GM12878 (cell line): ENCODE measurements around the gene QPRT. TPM values are rescaled to one million over a fixed set of nuclear protein-coding genes. Genes with fewer than 3 reads are reported as not detected.

Experiments
- ATAC-seq: fragments of 200-7000 bp; cut with Tn5 transposase; 3 replicates; pipeline ENCODE4 v1.9.1; 2020; ENCODE audit warnings: mild to moderate bottlenecking, moderate library complexity
- BruUV-seq: library from RNA; stranded (reverse); fragments of 400-500 nt; replicated peaks from 2 replicates; lab custom pipeline; 2021; lab: Mats Ljungman, UMichigan
- CTCF ChIA-PET: fragments of 300-600 bp; sonication (Branson Sonifier 250); formaldehyde crosslinking; extraction: SDS; loops from one replicate; lab custom pipeline; 2021; ENCODE audit warnings: inconsistent platforms; lab: Yijun Ruan, JAX
- POLR2A ChIA-PET: fragments of 350-600 bp; formaldehyde crosslinking; extraction: SDS; loops from one replicate; lab custom pipeline; 2021; ENCODE audit warnings: inconsistent platforms; lab: Charles Lee
- RAD21 ChIA-PET: fragments of 300-600 bp; sonication (Branson Sonifier 250); formaldehyde crosslinking; loops from one replicate; lab custom pipeline; 2023; ENCODE audit warnings: antibody characterized with exemption; ENCODE audit not compliant: unreplicated experiment; lab: Charles Lee
- SMC1A ChIA-PET: fragments of 300-600 bp; sonication (Branson Sonifier 250); formaldehyde crosslinking; loops from one replicate; lab custom pipeline; 2023; ENCODE audit not compliant: unreplicated experiment, uncharacterized antibody; lab: Charles Lee
- DNase-seq: peaks from one replicate; pipeline ENCODE4 v3.0.0-alpha.2; 2011; ENCODE audit warnings: low read depth, low spot score
- FAIRE-seq: peaks from 3 replicates; lab custom pipeline; 2011; peaks lifted over from hg19 to GRCh38; lab: Jason Lieb, UNC
- H2AFZ ChIP-seq: 2 replicates; pipeline ENCODE4 v1.6.0; 2011; ENCODE audit warnings: low read depth, low read length, control low read depth; ENCODE audit not compliant: control insufficient read depth
- H3K27ac ChIP-seq: 2 replicates; pipeline ENCODE4 v1.5.1; 2011; ENCODE audit warnings: control low read depth; ENCODE audit not compliant: control insufficient read depth, insufficient read depth
- H3K27me3 ChIP-seq, 2 experiments: replicated peaks in 1 of 2; 2 replicates each; pipeline versions ENCODE4 v1.6.0 to v1.6.1; 2011; ENCODE audit warnings: low read length in 1 of 2; ENCODE audit not compliant: control insufficient read depth in 2 of 2, insufficient read depth in 2 of 2
- H3K36me3 ChIP-seq, 2 experiments: 2 replicates each; pipeline ENCODE4 v1.5.1; 2011; ENCODE audit warnings: low read length in 1 of 2; ENCODE audit not compliant: control insufficient read depth in 2 of 2, insufficient read depth in 2 of 2
- H3K4me1 ChIP-seq: 2 replicates; pipeline ENCODE4 v1.6.1; 2011; ENCODE audit warnings: mild to moderate bottlenecking, low read length, moderate library complexity, mixed read lengths; ENCODE audit not compliant: control insufficient read depth, insufficient read depth
- H3K4me2 ChIP-seq: 2 replicates; pipeline ENCODE4 v1.6.0; 2011; ENCODE audit warnings: control low read depth; ENCODE audit not compliant: control insufficient read depth, insufficient read depth
- H3K4me3 ChIP-seq: fragments of 200-600 bp; sonication (generic); 2 replicates; pipeline ENCODE4 v1.5.1; 2016
- H3K79me2 ChIP-seq: 2 replicates; pipeline ENCODE4 v1.6.0; 2011; ENCODE audit warnings: low read length; ENCODE audit not compliant: control insufficient read depth, insufficient read depth
- H3K9ac ChIP-seq: 2 replicates; pipeline ENCODE4 v1.8.0; 2011; ENCODE audit warnings: low read length, control low read depth, mixed read lengths; ENCODE audit not compliant: control insufficient read depth, insufficient read depth
- H3K9me3 ChIP-seq: replicated peaks from 3 replicates; pipeline ENCODE4 v1.5.1; 2011; ENCODE audit warnings: mild to moderate bottlenecking, low read length; ENCODE audit not compliant: control insufficient read depth, insufficient read depth
- H4K20me1 ChIP-seq: 2 replicates; pipeline ENCODE4 v1.6.0; 2011; ENCODE audit not compliant: control insufficient read depth, insufficient read depth
- ASH2L ChIP-seq: fragments of 300-600, 200-600 bp; sonication (generic); IDR thresholded peaks from 2 replicates; pipeline ENCODE4 v1.6.1; 2017; ENCODE audit warnings: low read depth, mild to moderate bottlenecking, borderline replicate concordance
- ATF7 ChIP-seq: fragments of 450-650 bp; IDR thresholded peaks from 2 replicates; pipeline ENCODE4 v1.6.1; 2016; ENCODE audit warnings: low read depth, mild to moderate bottlenecking
- BACH1 ChIP-seq: fragments of 450-650 bp; IDR thresholded peaks from 2 replicates; pipeline ENCODE4 v1.6.1; 2017; ENCODE audit warnings: mild to moderate bottlenecking, borderline replicate concordance
- CREB1 ChIP-seq: IDR thresholded peaks from 2 replicates; pipeline ENCODE4 v1.6.1; 2012; ENCODE audit warnings: low read depth, mild to moderate bottlenecking, inconsistent platforms
- CREM ChIP-seq: IDR thresholded peaks from 2 replicates; pipeline ENCODE4 v1.6.1; 2014; ENCODE audit warnings: antibody characterized with exemption, low read depth
- EED ChIP-seq: sonication (generic); IDR thresholded peaks from 2 replicates; pipeline ENCODE4 v1.6.1; 2016; ENCODE audit warnings: antibody characterized with exemption, low read depth
- EZH2 ChIP-seq: IDR thresholded peaks from 2 replicates; pipeline ENCODE4 v1.6.1; 2012; ENCODE audit warnings: low read depth, mild to moderate bottlenecking, control low read depth, inconsistent platforms, low read length, borderline replicate concordance; ENCODE audit not compliant: control insufficient read depth
- FOXK2 ChIP-seq: fragments of 450-650 bp; IDR thresholded peaks from 2 replicates; pipeline ENCODE4 v1.6.1; 2017; ENCODE audit warnings: mild to moderate bottlenecking, moderate library complexity
- IKZF1 ChIP-seq: fragments of 450-650 bp; conservative IDR thresholded peaks from 2 replicates; pipeline ENCODE4 v1.6.1; 2017; ENCODE audit warnings: antibody characterized with exemption, mild to moderate bottlenecking
- KDM1A ChIP-seq: fragments of 200-600 bp; sonication (generic); IDR thresholded peaks from 2 replicates; pipeline ENCODE4 v1.6.1; 2016; ENCODE audit warnings: borderline replicate concordance
- MTA3 ChIP-seq: IDR thresholded peaks from 2 replicates; pipeline ENCODE4 v1.6.1; 2012; ENCODE audit warnings: low read length, inconsistent platforms, borderline replicate concordance
- PAX8 ChIP-seq: fragments of 450-650 bp; IDR thresholded peaks from 2 replicates; pipeline ENCODE4 v1.6.1; 2017; ENCODE audit warnings: mild to moderate bottlenecking, moderate library complexity
- RAD51 ChIP-seq: fragments of 450-650 bp; IDR thresholded peaks from 2 replicates; pipeline ENCODE4 v1.6.1; 2016; ENCODE audit warnings: moderate library complexity, mild to moderate bottlenecking, inconsistent platforms
- RBBP5 ChIP-seq: fragments of 200-600 bp; sonication (generic); conservative IDR thresholded peaks from 2 replicates; pipeline ENCODE4 v1.6.1; 2016
- RFX5 ChIP-seq: IDR thresholded peaks from 2 replicates; pipeline ENCODE4 v1.6.1; 2011; ENCODE audit warnings: low read depth, low read length, improper control_type of control experiment
- RUNX3 ChIP-seq: IDR thresholded peaks from 2 replicates; pipeline ENCODE4 v1.6.1; 2012; ENCODE audit warnings: low read length, inconsistent platforms
- SMC3 ChIP-seq: IDR thresholded peaks from 2 replicates; pipeline ENCODE4 v1.6.1; 2011; ENCODE audit warnings: low read length, improper control_type of control experiment, borderline replicate concordance
- SPI1 ChIP-seq: IDR thresholded peaks from 2 replicates; pipeline ENCODE4 v1.6.1; 2011; ENCODE audit warnings: low read depth, mild to moderate bottlenecking, low read length, moderate library complexity, borderline replicate concordance; ENCODE audit not compliant: insufficient read depth
- SREBF1 ChIP-seq: IDR thresholded peaks from 2 replicates; pipeline ENCODE4 v1.6.1; 2012; ENCODE audit warnings: mild to moderate bottlenecking, low read length
- ZNF622 ChIP-seq: fragments of 450-650 bp; IDR thresholded peaks from 2 replicates; pipeline ENCODE4 v1.6.1; 2017; ENCODE audit warnings: mild to moderate bottlenecking, inconsistent platforms
- ZZZ3 ChIP-seq: IDR thresholded peaks from 2 replicates; pipeline ENCODE4 v1.6.1; 2011; ENCODE audit warnings: low read depth; ENCODE audit not compliant: control insufficient read depth, insufficient read length
- WGBS: methylation state at CpG from one replicate; pipeline ENCODE4 v1.1.6; 2016; ENCODE audit warnings: low lambda C conversion rate; ENCODE audit not compliant: insufficient replicate concordance, insufficient coverage; ENCODE audit errors: missing lambda C conversion rate; 5-methylcytosine and 5-hydroxymethylcytosine counted together
- in situ Hi-C: fragments of 300-500 bp; cut with MboI; formaldehyde crosslinking; loops from 9 replicates; pipeline ENCODE4 v1.14.3; 2018; ENCODE audit warnings: mixed read lengths
- intact Hi-C: fragments of 100-400 bp; cut with micrococcal nuclease; formaldehyde crosslinking; loops from one replicate; pipeline ENCODE4 v1.14.2; 2022; ENCODE audit not compliant: unreplicated experiment
- polyA plus RNA-seq, 11 experiments: library from polyadenylated mRNA; depleted of rRNA in 4 of 11; unstranded in 6 of 11; stranded (reverse) in 5 of 11; fragments of >200 nt; fragmentation: Nextera tagmentation in 4 of 11; fragmentation: Illumina TruSeq in 1 of 11; extraction: Ambion mirVana in 4 of 11; extraction: Trizol in 1 of 11; gene quantifications; 1 replicate in 1 of 11; 2 replicates in 10 of 11; pipeline versions ENCODE4 v1.2.1 to v1.2.3, GENCODE V29; 2011 to 2016; ENCODE audit warnings: inconsistent platforms in 2 of 11, missing spikeins in 2 of 11, low read depth in 1 of 11
- total RNA-seq, 4 experiments: library from RNA; depleted of rRNA in 3 of 4; stranded (reverse); fragments of >200 nt in 3 of 4; fragmentation: Illumina TruSeq in 1 of 4; extraction: Trizol in 1 of 4; gene quantifications; 2 replicates each; pipeline versions ENCODE4 v1.2.1 to v1.2.3, GENCODE V29; 2013 to 2021

QPRT gene
- total and polyA plus RNA-seq, 10 of the 15 experiments (the other 5 are each of a cell fraction or from before 2014, with no cell fraction given), result 2.7 to 43.0 (median 31.3) TPM

DNA sequence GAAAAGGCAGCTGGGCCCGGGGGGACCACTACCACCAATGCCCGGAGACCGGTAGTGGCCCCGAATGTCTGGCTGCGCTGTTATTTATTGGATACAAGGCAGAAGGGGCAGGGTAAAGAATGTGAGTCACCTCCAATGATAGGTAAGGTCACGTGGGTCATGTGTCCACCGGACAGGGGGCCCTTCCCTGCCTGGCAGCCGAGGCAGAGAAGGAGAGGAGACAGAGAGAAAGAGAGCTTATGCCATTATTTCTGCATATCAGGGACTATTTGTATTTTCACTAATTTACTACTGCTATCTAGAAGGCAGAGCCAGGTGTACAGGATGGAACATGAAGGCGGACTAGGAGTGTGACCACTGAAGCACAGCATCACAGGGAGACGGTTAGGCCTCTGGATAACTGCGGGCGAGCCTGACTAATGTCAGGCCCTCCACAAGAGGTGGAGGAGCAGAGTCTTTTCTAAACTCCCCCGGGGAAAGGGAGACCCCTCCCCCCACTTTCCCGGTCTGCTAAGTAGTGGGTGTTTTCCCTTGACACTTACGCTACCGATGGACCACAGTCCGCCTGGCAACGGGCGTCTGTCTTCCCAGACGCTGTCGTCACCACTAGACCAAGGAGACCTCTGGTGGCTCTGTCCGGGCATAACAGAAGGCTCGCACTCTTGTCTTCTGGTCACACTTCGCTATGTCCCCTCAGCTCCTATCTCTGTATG, 42.3 kb downstream of the QPRT start (continued):
- TF ChIP-seq CREM (peak; percentile 78), RUNX3 (peak; percentile 28; the same call in 1 of the 2 replicates), RFX5 (peak; percentile 46; the same call in 1 of the 2 replicates), SMC3 (peak; percentile 67), CREB1 (peak; percentile 69), ATF7 (peak; percentile 62), IKZF1 (peak; percentile 76)

DNA sequence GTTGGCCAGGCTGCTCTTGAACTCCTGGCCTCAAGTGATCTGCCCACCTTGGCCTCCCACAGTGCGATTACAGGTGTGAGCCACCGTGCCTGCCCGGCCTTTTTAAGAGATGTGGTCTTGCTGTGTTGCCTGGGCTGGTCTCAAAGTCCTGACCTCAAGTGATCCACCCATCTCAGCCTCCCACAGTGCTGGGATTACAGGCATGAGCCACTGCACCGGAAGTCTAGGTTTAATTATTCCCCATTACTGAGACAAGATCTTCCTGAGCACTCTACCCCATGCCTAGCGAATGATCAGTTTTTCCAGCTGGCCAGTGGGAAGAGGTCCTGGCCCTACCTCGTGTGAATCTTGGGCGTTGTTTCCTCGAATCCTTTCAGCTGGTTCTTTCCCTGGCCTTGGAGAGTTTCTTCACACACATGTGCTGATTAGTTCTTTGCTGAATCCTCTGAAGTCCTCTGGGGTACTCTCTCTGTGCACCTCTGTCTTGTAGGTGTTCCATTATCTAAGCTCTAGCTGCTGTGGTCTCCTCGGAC, 47.9 kb downstream of the QPRT start:
- H2AFZ ChIP-seq, result no peak overlapping the region
- no peaks in the 10 kb centered on the region for H3K36me3 ChIP-seq
- ChIA-PET RAD21 (no interaction called here), CTCF (interaction anchor here (1.0 to 5.9 kb wide), 5 partner anchors 12 to 121 kb away, joined by 3 to 32 read pairs (median 5); no protein-coding TSS in a partner anchor), SMC1A (interaction anchor here (0.6 to 1.8 kb wide), 5 partner anchors 12 to 964 kb away, joined by 3 to 5 read pairs (median 3); no protein-coding TSS in a partner anchor), POLR2A (no interaction called here)
- no TSS peak for BruUV-seq
- no peak overlapping the region for H3K27ac ChIP-seq
- DNase-seq (no peak), FAIRE-seq (no peak), ATAC-seq (no peak)
- H3K4me3 ChIP-seq, result no peak overlapping the region
- in situ Hi-C loops, result no loop called here
- peaks cover 13% of the 10 kb centered on the region for H3K4me1 ChIP-seq
- WGBS, result 76% methylated on average over 9 of the region's 9 CpGs
- no peaks in the 10 kb centered on the region for H3K79me2 ChIP-seq
- no peaks in the 10 kb centered on the region for H3K27me3 ChIP-seq
- TF ChIP-seq RBBP5, result no peak
- no peak for TF ChIP-seq BACH1
- no peak for TF ChIP-seq KDM1A
- no peak for TF ChIP-seq SPI1
- no peak for TF ChIP-seq EED
- no peak for TF ChIP-seq ZZZ3
- no peak for TF ChIP-seq EZH2
- no peak for TF ChIP-seq ASH2L
- TF ChIP-seq MTA3, result no peak
- TF ChIP-seq FOXK2, result no peak
- no peak for TF ChIP-seq ZNF622
- TF ChIP-seq SREBF1, result no peak
- no peak for TF ChIP-seq RFX5
- TF ChIP-seq PAX8, result no peak
- no peak for TF ChIP-seq RAD51
- H3K4me2 ChIP-seq, result no peak overlapping the region
- no peak overlapping the region for H3K9ac ChIP-seq
- H3K9me3 ChIP-seq, result no peaks in the 10 kb centered on the region; the same call in 2 of the 3 replicates
- H4K20me1 ChIP-seq, result no peaks in the 10 kb centered on the region
- intact Hi-C loops, result no loop called here
